Raji (cell line): ENCODE data around the gene PTGFR.

Experiments
- POLR2A ChIP-seq: IDR thresholded peaks from 2 replicates; pipeline ENCODE4 v1.6.1; 2011; ENCODE audit warnings: low read depth, low read length, control low read depth; ENCODE audit not compliant: insufficient read depth

PTGFR gene

DNA sequence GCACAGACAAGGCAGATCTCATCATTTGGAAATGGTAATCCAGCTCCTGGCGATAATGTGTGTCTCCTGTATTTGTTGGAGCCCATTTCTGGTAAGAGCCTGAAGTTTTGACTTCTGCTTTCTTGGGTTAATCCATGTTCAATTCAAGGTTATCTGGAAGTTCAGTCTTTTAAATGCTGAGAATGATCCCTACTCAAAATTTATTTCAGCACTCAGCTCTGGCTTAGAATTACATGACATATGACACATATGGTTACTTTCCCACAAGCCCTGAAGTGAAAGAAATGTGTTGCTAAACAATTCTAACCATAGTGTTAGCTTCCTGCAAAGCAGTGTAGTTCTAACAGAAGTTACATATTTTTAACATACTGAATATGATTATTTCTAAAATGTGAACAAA lies 2.7 kb downstream of the PTGFR start:
- TF ChIP-seq POLR2A, result no peak

DNA sequence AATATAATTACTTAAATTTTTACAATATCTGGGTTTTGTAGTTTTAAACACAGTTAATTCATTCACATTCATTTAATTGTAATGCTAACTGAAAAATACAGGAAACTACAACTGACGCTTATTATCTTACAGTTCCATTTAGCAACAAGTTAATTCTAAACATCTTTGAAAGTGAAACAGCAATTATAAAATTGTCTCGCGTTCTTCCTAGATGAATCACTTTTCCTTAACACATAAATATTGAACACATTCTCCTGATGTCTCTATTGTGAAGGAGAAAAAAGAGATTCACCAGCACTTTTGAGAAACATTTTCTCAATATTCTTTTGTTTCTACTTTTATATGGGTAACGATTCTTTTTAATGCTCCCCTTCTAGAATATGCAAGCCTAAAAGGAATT lies 6.4 kb downstream of the PTGFR start:
- TF ChIP-seq POLR2A, result no peak

DNA sequence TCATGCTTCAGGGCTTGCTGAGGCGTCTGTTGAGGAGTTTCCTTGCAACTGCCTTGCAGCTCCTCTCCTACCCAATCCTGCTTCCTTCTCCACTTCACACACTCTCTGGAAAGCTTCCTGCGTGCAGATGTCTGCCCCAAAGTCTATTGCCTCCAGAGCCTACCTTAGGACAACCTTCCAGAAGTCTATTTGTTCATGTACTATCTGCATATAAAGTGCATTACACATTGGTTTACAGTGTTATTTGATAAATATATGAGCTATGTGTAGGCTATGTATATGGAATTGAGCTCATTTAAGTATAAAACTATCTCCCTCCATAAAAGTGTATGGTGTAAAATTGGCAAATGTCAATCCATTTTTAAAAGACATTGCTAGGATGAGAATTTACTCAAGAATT lies 9.8 kb downstream of the PTGFR start:
- no peak for TF ChIP-seq POLR2A

DNA sequence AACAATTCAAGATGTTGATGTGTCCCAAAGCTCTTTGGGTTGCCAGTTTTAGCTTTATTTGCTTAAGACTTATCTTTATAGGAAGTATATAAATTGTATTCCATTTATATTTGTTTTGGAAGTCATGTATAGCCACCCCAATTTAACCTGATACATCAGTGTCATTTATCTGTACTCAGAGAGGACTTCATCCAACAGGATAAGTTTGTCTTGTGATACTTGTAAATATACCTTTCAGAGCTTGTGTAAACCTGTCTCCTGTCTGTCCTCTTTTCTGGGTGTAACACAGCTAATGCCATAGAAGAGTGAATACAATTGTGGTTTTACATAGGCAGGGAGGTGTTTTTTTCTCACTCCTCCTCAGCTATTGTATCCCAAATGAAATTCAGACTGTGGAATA lies 10.4 kb downstream of the PTGFR start:
- no peak for TF ChIP-seq POLR2A

DNA sequence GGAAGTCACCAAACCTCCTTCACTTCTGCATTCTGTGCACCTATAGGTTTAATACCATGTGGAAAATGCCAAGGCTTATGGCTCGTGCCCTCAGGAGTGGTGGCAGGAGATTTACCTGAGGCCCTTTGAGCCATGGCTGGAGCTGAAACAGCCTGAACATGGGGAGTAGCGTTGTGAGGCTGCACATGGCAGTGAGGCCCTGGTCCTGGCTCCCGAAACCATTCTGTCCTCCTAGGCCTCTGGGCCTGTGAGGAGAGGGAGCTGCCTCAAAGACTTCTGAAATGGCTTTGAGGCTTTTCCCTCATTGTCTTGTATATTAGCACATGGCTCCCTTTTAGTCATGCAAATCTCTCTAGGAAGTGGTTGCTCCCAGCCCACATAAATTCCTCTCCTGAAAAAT lies 20.6 kb downstream of the PTGFR start:
- TF ChIP-seq POLR2A, result no peak

- no peak for TF ChIP-seq POLR2A
Observed at GRCh38 chr1:78516716-78517115, 25.9 kb downstream of the PTGFR start.

GRCh38 chr1:78519446-78519845 lies 28.7 kb downstream of the PTGFR start:
- TF ChIP-seq POLR2A, result no peak

DNA sequence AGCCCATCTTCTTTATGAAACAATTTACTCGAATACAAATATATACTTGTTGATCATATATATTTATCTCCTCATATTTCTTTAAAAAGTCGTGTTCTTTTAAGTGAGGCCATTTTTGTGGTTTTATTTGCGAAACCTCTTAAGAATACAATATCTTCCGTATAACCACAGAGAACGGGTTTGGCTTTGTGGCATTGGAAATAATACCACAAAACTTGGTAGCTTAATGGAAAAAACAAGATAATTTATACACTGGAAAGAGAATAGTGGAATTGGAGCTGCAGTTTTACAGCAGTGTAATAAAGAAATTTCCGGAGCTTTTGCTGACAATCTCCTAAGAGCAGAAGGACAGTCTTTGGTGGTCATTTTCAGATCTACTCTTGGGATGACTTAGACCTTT lies 29.4 kb downstream of the PTGFR start:
- no peak for TF ChIP-seq POLR2A

- TF ChIP-seq POLR2A, result no peak
Observed at GRCh38 chr1:78520843-78521242, 30.1 kb downstream of the PTGFR start.

GRCh38 chr1:78522136-78522535 lies 31.4 kb downstream of the PTGFR start:
- no peak for TF ChIP-seq POLR2A

DNA sequence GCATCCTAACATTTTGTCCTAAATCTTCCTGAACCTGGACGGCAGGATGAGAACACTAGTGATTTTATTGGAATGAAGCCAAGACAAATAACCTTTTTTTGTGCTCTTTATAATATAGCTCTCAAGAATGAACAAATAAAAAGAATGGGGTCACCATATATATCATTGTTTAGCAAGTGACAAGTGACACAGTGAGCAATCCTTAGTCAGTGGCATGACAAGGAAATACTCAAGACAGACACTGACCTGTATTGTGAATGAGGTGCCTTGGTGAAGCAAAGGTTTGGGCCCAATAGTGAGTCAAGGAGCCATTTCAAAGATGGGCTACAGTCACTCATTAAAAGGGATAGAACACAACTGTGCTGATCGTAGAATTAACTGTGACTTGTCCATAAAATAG lies 35.7 kb downstream of the PTGFR start:
- no peak for TF ChIP-seq POLR2A

- TF ChIP-seq POLR2A, result no peak
Observed at GRCh38 chr1:78527706-78528105, 36.9 kb downstream of the PTGFR start.

DNA sequence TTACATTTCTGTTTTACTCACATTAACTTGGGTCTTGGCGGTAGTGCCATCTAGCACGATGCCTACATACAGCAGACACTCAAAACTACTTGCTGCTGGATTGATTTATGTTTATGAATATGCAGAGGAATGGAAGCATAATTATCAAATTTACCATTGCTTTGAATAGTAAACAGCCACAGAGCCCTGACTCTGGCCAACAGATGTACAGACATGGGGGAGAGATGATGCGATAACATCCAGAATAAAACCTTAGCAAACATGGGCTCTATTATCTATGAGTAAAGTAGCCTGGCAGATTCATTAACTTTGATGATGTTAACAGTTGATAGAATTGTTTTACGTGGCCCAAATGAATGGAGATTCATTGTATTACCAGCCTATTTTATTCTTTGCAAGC lies 42.8 kb downstream of the PTGFR start:
- no peak for TF ChIP-seq POLR2A

GRCh38 chr1:78535286-78535685 lies 44.5 kb downstream of the PTGFR start:
- TF ChIP-seq POLR2A, result no peak

- TF ChIP-seq POLR2A, result no peak
Observed at GRCh38 chr1:78536427-78536826, 45.7 kb downstream of the PTGFR start.

GRCh38 chr1:78540048-78540447 lies 49.3 kb downstream of the PTGFR start:
- no peak for TF ChIP-seq POLR2A

DNA sequence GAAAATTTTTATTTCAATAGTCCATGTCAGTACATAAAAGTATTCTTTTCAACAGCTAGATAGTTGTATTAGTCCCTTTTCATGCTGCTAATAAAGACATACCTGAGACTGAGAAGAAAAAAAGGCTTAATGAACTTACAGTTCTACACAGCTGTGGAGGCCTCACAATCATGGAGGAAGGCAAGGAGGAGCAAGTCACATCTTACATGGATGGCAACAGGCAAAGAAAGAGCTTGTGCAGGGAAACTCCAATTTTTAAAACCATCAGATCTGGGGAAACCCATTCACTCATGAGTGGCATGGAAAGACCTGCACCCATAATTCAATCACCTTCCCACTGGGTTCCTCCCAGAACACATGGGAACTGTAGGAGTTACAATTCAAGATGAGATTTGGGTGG lies 50.7 kb downstream of the PTGFR start:
- TF ChIP-seq POLR2A, result no peak
